ENCODE data around the gene POMT1. TPM values are rescaled to one million over a fixed set of nuclear protein-coding genes. Genes with fewer than 3 reads are reported as not detected.

The POMT1 gene
- total RNA-seq, 1 donor from 2014 or later, result 57.6 TPM

DNA sequence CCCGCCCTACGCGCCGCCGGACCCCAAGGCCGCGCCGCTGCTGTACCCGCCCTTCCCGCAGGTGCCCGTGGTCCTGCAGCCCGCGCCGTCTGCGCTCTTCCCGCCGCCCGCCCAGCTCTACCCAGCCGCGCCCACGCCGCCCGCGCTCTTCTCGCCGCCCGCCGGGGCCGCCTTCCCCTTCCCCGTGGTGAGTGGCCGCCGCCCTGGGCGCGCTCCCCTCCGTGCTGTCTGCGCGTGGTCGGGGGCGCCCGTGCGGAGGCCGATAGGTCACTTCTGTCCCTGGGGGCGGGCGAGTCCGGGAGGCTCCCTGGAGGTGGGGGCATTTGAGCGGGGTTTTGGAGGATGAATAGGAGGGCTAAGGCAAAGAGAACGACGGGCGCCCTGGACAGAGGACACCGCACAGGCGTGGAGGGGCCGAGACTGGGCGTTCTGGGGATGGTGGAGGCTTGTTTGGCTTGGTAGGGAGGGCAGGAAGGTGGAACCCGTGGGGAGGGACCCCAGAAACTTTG, 52.2 kb downstream of the POMT1 start:
- Mint-ChIP-seq H3K36me3 (ENCODE audit: low read depth, unreplicated experiment) (peaks cover 14% of the 10 kb centered on the region), H3K27me3 (ENCODE audit: unreplicated experiment) (peaks cover 26% of the 10 kb centered on the region), H3K9me3 (ENCODE audit: unreplicated experiment) (no peaks in the 10 kb centered on the region), H3K27ac (ENCODE audit: unreplicated experiment) (peak overlapping the region; percentile 18), H3K4me3 (ENCODE audit: unreplicated experiment) (no peak overlapping the region), H3K4me1 (ENCODE audit: unreplicated experiment) (peaks cover 13% of the 10 kb centered on the region)
- no peak for DNase-seq (ENCODE audit: low spot score)
- TF ChIP-seq, protein P1, sequence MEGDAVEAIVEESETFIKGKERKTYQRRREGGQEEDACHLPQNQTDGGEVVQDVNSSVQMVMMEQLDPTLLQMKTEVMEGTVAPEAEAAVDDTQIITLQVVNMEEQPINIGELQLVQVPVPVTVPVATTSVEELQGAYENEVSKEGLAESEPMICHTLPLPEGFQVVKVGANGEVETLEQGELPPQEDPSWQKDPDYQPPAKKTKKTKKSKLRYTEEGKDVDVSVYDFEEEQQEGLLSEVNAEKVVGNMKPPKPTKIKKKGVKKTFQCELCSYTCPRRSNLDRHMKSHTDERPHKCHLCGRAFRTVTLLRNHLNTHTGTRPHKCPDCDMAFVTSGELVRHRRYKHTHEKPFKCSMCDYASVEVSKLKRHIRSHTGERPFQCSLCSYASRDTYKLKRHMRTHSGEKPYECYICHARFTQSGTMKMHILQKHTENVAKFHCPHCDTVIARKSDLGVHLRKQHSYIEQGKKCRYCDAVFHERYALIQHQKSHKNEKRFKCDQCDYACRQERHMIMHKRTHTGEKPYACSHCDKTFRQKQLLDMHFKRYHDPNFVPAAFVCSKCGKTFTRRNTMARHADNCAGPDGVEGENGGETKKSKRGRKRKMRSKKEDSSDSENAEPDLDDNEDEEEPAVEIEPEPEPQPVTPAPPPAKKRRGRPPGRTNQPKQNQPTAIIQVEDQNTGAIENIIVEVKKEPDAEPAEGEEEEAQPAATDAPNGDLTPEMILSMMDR (IDR thresholded peaks at IDR 0.05; ENCODE audit: unreplicated experiment), result no peak

- peaks cover 13% of the 10 kb centered on the region for H3K4me1 Mint-ChIP-seq (ENCODE audit: unreplicated experiment)
- peaks cover 14% of the 10 kb centered on the region for H3K36me3 Mint-ChIP-seq (ENCODE audit: low read depth, unreplicated experiment)
Observed at GRCh38 chr9:131555841-131556673, 53.3 kb downstream of the POMT1 start.

GRCh38 chr9:131557855-131558548, 55.3 kb downstream of the POMT1 start:
- DNase-seq (ENCODE audit: low spot score), result no peak
- no peaks in the 10 kb centered on the region for H3K9me3 Mint-ChIP-seq (ENCODE audit: unreplicated experiment)
- H3K4me3 Mint-ChIP-seq (ENCODE audit: unreplicated experiment), result no peak overlapping the region
- H3K4me1 Mint-ChIP-seq (ENCODE audit: unreplicated experiment), result peaks cover 13% of the 10 kb centered on the region
- TF ChIP-seq, protein P1 (IDR thresholded peaks at IDR 0.05; ENCODE audit: unreplicated experiment), result no peak
- no peak overlapping the region for H3K27ac Mint-ChIP-seq (ENCODE audit: unreplicated experiment)
- H3K36me3 Mint-ChIP-seq (ENCODE audit: low read depth, unreplicated experiment), result peaks cover 8% of the 10 kb centered on the region
- H3K27me3 Mint-ChIP-seq (ENCODE audit: unreplicated experiment), result peaks cover 29% of the 10 kb centered on the region

More at GRCh38 chr9:131555841-131556673, 53.3 kb downstream of the POMT1 start:
- H3K27me3 Mint-ChIP-seq (ENCODE audit: unreplicated experiment), result peaks cover 29% of the 10 kb centered on the region
- TF ChIP-seq, protein P1 (IDR thresholded peaks at IDR 0.05; ENCODE audit: unreplicated experiment), result no peak
- H3K4me3 Mint-ChIP-seq (ENCODE audit: unreplicated experiment), result peak overlapping the region; percentile 33
- no peak for DNase-seq (ENCODE audit: low spot score)
- peak overlapping the region; percentile 0 for H3K27ac Mint-ChIP-seq (ENCODE audit: unreplicated experiment)
- H3K9me3 Mint-ChIP-seq (ENCODE audit: unreplicated experiment), result no peaks in the 10 kb centered on the region

DNA sequence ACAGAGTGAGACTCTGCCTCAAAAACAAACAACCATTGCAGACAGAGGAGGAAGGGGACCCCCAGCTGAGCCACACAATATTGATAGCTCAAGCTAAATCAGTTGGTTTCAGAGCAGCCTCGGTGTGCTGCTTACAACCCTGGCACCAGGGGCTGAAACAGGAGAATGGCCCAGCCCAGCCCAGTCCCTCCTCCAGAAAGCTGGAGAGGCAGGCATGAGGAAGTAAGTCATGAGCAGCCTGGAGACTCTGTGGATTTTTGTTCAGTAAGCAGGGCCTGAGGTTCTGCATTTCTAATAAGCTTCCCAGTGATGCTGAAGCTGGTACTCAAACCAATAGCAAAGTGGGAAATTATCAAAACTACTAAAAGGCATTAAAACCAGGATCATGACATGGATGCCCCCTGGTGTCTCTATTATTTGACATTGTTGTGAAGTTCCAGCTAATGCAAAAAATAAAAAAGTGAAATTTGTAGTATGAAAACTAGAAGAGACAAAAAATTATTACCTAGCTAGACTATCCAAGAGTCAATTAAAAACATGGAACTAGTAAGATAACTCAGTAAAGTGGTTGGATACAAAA, 56.8 kb downstream of the POMT1 start:
- no peak overlapping the region for H3K27ac Mint-ChIP-seq (ENCODE audit: unreplicated experiment)

More for the DNA sequence above, 56.8 kb downstream of the POMT1 start:
- peaks cover 29% of the 10 kb centered on the region for H3K27me3 Mint-ChIP-seq (ENCODE audit: unreplicated experiment)
- H3K4me1 Mint-ChIP-seq (ENCODE audit: unreplicated experiment), result peaks cover 13% of the 10 kb centered on the region
- H3K9me3 Mint-ChIP-seq (ENCODE audit: unreplicated experiment), result no peaks in the 10 kb centered on the region
- H3K36me3 Mint-ChIP-seq (ENCODE audit: low read depth, unreplicated experiment), result peaks cover 4% of the 10 kb centered on the region
- no peak for DNase-seq (ENCODE audit: low spot score)
- TF ChIP-seq, protein P1 (IDR thresholded peaks at IDR 0.05; ENCODE audit: unreplicated experiment), result no peak
- H3K4me3 Mint-ChIP-seq (ENCODE audit: unreplicated experiment), result no peak overlapping the region
